ENCODE results near the gene RAI1. TPM values are rescaled to one million over a fixed set of nuclear protein-coding genes. Genes with fewer than 3 reads are reported as not detected.
A peak's percentile ranks its signal among the peaks of the same experiment; 100 is the strongest.

RAI1 gene
- total RNA-seq, 2 experiments from 2014 or later: 17.1 to 49.4 TPM

Small RNA genes lying within 50 kb of the gene (microRNA-seq; reads per million reads assigned to microRNA genes)
- gene MIR33B (ENCODE audit: borderline replicate concordance): 1,769 reads per million, percentile 86 among the genes with 10 or more reads in this experiment
- 5.3 reads per million for gene MIR6777 (ENCODE audit: borderline replicate concordance)

Small RNA genes lying within 50 kb of the gene (small RNA-seq; reads per million reads assigned to genes)
- gene MIR33B (0.94 reads per million, percentile 45 among the genes with 10 or more reads in this experiment), gene MIR6777 (not detected), gene RF02177 (not detected), gene RF02178 (not detected)

Other genes with a start within 250 kb of the RAI1 start
- 17.1 and 27.5 TPM in 2 replicates for gene MED9, start 204.5 kb upstream of the RAI1 start, total RNA-seq (2014; rRNA removed; shearing (Covaris generic))
- 21.8 and 26.8 TPM in 2 replicates for gene MED9, start 204.5 kb upstream of the RAI1 start, total RNA-seq (2022)
- gene RASD1, start 185.1 kb upstream of the RAI1 start, total RNA-seq (2014; rRNA removed; shearing (Covaris generic)): 0.08 and 0.19 TPM in 2 replicates
- not detected in 2 replicates for gene RASD1, start 185.1 kb upstream of the RAI1 start, total RNA-seq (2022)
- 40.2 and 53.5 TPM in 2 replicates for gene PEMT, start 89.8 kb upstream of the RAI1 start, total RNA-seq (2014; rRNA removed; shearing (Covaris generic))
- gene PEMT, start 89.8 kb upstream of the RAI1 start, total RNA-seq (2022): 27.3 and 32.8 TPM in 2 replicates
- 48.4 and 70.4 TPM in 2 replicates for gene SREBF1, start 155.5 kb downstream of the RAI1 start, total RNA-seq (2014; rRNA removed; shearing (Covaris generic))
- gene SREBF1, start 155.5 kb downstream of the RAI1 start, total RNA-seq (2022): 187 and 213 TPM in 2 replicates

All from OCI-LY7 (cell line).